GM18505 (cell line): ENCODE measurements around the gene PLSCR1.
"Not testable (repeated sequence)": the region's sequence is repeated elsewhere in the genome, so short reads cannot be mapped to it uniquely, and the experiment has no call there.

Experiments used
- ATAC-seq: cut with Tn5 transposase; IDR thresholded peaks from one replicate; pipeline ENCODE4 v1.9.1; 2021; ENCODE audit not compliant: unreplicated experiment
- POLR2A ChIP-seq: IDR thresholded peaks from 4 replicates; pipeline ENCODE4 v1.6.1; 2011; ENCODE audit warnings: borderline replicate concordance; ENCODE audit not compliant: insufficient read depth, insufficient read length; ENCODE audit errors: extremely low read depth

The PLSCR1 gene

GRCh38 chr3:146496251-146496650 is 48.2 kb downstream of the PLSCR1 start:
- no peak for ATAC-seq
- no peak for TF ChIP-seq POLR2A

- TF ChIP-seq POLR2A = no peak
- no peak for ATAC-seq
Measured at GRCh38 chr3:146493761-146494160, 50.6 kb downstream of the PLSCR1 start.

- no peak for ATAC-seq
- TF ChIP-seq POLR2A = no peak
Measured at GRCh38 chr3:146493221-146493620, 51.2 kb downstream of the PLSCR1 start.

- no peak for ATAC-seq
- TF ChIP-seq POLR2A = no peak
Measured at GRCh38 chr3:146491303-146491702, 53.1 kb downstream of the PLSCR1 start.

GRCh38 chr3:146485297-146485696 is 59.1 kb downstream of the PLSCR1 start:
- ATAC-seq = no peak
- TF ChIP-seq POLR2A = no peak

GRCh38 chr3:146476094-146476740 is 68.2 kb downstream of the PLSCR1 start:
- no peak for TF ChIP-seq POLR2A
- no peak for ATAC-seq

- not testable (repeated sequence) for ATAC-seq
Measured at GRCh38 chr3:146474976-146475375, 69.4 kb downstream of the PLSCR1 start.

GRCh38 chr3:146473726-146474125 is 70.7 kb downstream of the PLSCR1 start:
- ATAC-seq = no peak
- TF ChIP-seq POLR2A = no peak

- no peak for ATAC-seq
- TF ChIP-seq POLR2A = no peak
Measured at GRCh38 chr3:146472611-146473010, 71.8 kb downstream of the PLSCR1 start.

GRCh38 chr3:146471012-146471411 is 73.4 kb downstream of the PLSCR1 start:
- no peak for ATAC-seq

GRCh38 chr3:146470425-146470990 is 73.9 kb downstream of the PLSCR1 start:
- no peak for ATAC-seq
- TF ChIP-seq POLR2A = no peak

More at GRCh38 chr3:146471012-146471411, 73.4 kb downstream of the PLSCR1 start:
- no peak for TF ChIP-seq POLR2A

- ATAC-seq = peak; percentile 98
- peak; percentile 53 for TF ChIP-seq POLR2A
Measured at GRCh38 chr3:146469150-146470017, 75.0 kb downstream of the PLSCR1 start, which contains the start of gene PLSCR2. Gene PLSCR2, minus strand, starts transcription at chr3:146469561. Its CDS starts 9,657 bp downstream, at chr3:146459904.

GRCh38 chr3:146468671-146469149 is 75.7 kb downstream of the PLSCR1 start:
- TF ChIP-seq POLR2A = no peak
- ATAC-seq = no peak
